Lung (tissue), 12 donors: ENCODE results near the gene TEX2. TPM values are rescaled to one million over a fixed set of nuclear protein-coding genes. Genes with fewer than 3 reads are reported as not detected.

Source experiments
- ATAC-seq: fragments of 200-7000 bp; cut with Tn5 transposase; one replicate; pipeline ENCODE4 v1.9.1; 2020; ENCODE audit warnings: moderate number of reproducible peaks; ENCODE audit not compliant: insufficient read depth, low FRiP score
- DNase-seq, 3 donors: peaks; one replicate each; pipeline ENCODE4 v3.0.0-alpha.2; 2013 to 2017
- H3K27ac ChIP-seq, 2 donors: one replicate each; pipeline ENCODE4 v1.5.1; 2013; ENCODE audit warnings: mild to moderate bottlenecking in 2 of 2, moderate library complexity in 2 of 2, control low read depth in 1 of 2, inconsistent platforms in 1 of 2, low read depth in 1 of 2, low read length in 1 of 2
- H3K27me3 ChIP-seq, 3 donors: one replicate each; pipeline ENCODE4 v1.5.1; 2013; ENCODE audit warnings: low read length in 2 of 3; ENCODE audit not compliant: control insufficient read depth in 3 of 3, insufficient read depth in 3 of 3
- H3K36me3 ChIP-seq, 4 donors: one replicate each; pipeline ENCODE4 v1.5.1; 2013; ENCODE audit warnings: low read length in 4 of 4, mild to moderate bottlenecking in 1 of 4, moderate library complexity in 1 of 4; ENCODE audit not compliant: control insufficient read depth in 4 of 4, insufficient read depth in 4 of 4
- H3K4me1 ChIP-seq, 5 donors: one replicate each; pipeline ENCODE4 v1.5.1; 2013; ENCODE audit warnings: low read length in 5 of 5, mild to moderate bottlenecking in 2 of 5, moderate library complexity in 1 of 5; ENCODE audit not compliant: control insufficient read depth in 5 of 5, insufficient read depth in 5 of 5
- H3K4me3 ChIP-seq: one replicate; pipeline ENCODE4 v1.5.1; 2013; ENCODE audit warnings: mild to moderate bottlenecking, control low read depth, moderate library complexity
- H3K9ac ChIP-seq, 2 donors: one replicate each; pipeline ENCODE4 v1.5.1; 2013; ENCODE audit warnings: low read length in 2 of 2, control low read depth in 1 of 2; ENCODE audit not compliant: insufficient read depth in 1 of 2
- H3K9me3 ChIP-seq, 4 donors: one replicate each; pipeline ENCODE4 v1.5.1; 2013; ENCODE audit warnings: low read length in 3 of 4, mild to moderate bottlenecking in 1 of 4, moderate library complexity in 1 of 4; ENCODE audit not compliant: control insufficient read depth in 4 of 4, insufficient read depth in 3 of 4
- CTCF ChIP-seq: IDR thresholded peaks from 2 replicates; pipeline ENCODE4 v1.5.1; 2012; ENCODE audit warnings: mild to moderate bottlenecking; ENCODE audit errors: control extremely low read depth, extremely low read depth
- WGBS, 2 donors: extraction: QIAGEN DNeasy Blood & Tissue Kit; methylation state at CpG; one replicate each; pipeline ENCODE4 v1.1.7; 2013; 5-methylcytosine and 5-hydroxymethylcytosine counted together
- polyA plus RNA-seq, 2 donors: library from polyadenylated mRNA; stranded (reverse); fragments of 200-250 nt; gene quantifications; one replicate each; pipeline ENCODE4 v1.2.1, GENCODE V29; 2013
- total RNA-seq, 2 donors: library from RNA; depleted of rRNA in 1 of 2; stranded (reverse); fragments of >200 nt in 1 of 2; gene quantifications; one replicate each; pipeline ENCODE4 v1.2.1, GENCODE V29; 2014 to 2021
- donor health status: control.
- donor health status: control.
- donor health status: Bipolar disorder and iron deficiency.
- donor health status: healthy.
- donor health status: DM: yes; HTN: yes; CAD: no.

Gene TEX2
- total and polyA plus RNA-seq, 4 donors, result 10.0 to 42.8 (median 28.8) TPM

GRCh38 chr17:64232466-64233262 lies 30.4 kb downstream of the TEX2 start:
- 94 to 99% methylated on average over 2 of the region's 2 CpGs for WGBS, 2 donors
- TF ChIP-seq CTCF, result no peak

GRCh38 chr17:64231567-64232141 lies 31.4 kb downstream of the TEX2 start:
- H3K36me3 ChIP-seq, result no peaks in the 10 kb centered on the region
- DNase-seq, result no peak
- no peak overlapping the region for H3K9ac ChIP-seq
- H3K27ac ChIP-seq, result peak overlapping the region; percentile 51 to 76
- WGBS, 2 donors, result 86 to 87% methylated on average over 6 of the region's 6 CpGs
- no peak for TF ChIP-seq CTCF
- no peak for ATAC-seq
- no peaks in the 10 kb centered on the region for H3K9me3 ChIP-seq
- H3K4me1 ChIP-seq, result peaks cover 6 to 21% (median 11%) of the 10 kb centered on the region in 5 donors
- H3K27me3 ChIP-seq, result no peaks in the 10 kb centered on the region
- no peak overlapping the region for H3K4me3 ChIP-seq

More at GRCh38 chr17:64232466-64233262, 30.4 kb downstream of the TEX2 start:
- Histone ChIP-seq H3K36me3 (no peaks in the 10 kb centered on the region), H3K27me3 (no peaks in the 10 kb centered on the region), H3K4me1 (peaks cover 6 to 21% (median 11%) of the 10 kb centered on the region in 5 donors), H3K4me3 (no peak overlapping the region), H3K9ac (no peak overlapping the region), H3K27ac (peak overlapping the region in 1 of 2 donors; percentile 17), H3K9me3 (no peaks in the 10 kb centered on the region)
- no peak for ATAC-seq
- DNase-seq, result no peak

GRCh38 chr17:64230791-64231408 lies 32.2 kb downstream of the TEX2 start:
- WGBS, 2 donors, result 81 to 100% methylated on average over 1 of the region's 1 CpG
- ATAC-seq (peak; percentile 56), DNase-seq (peak in 1 of 3 donors; percentile 45)
- peak overlapping the region; percentile 51 to 76 for H3K27ac ChIP-seq
- no peak overlapping the region for H3K9ac ChIP-seq
- no peaks in the 10 kb centered on the region for H3K36me3 ChIP-seq
- H3K27me3 ChIP-seq, result no peaks in the 10 kb centered on the region
- H3K4me1 ChIP-seq, result peaks cover 6 to 21% (median 11%) of the 10 kb centered on the region in 5 donors
- no peaks in the 10 kb centered on the region for H3K9me3 ChIP-seq
- no peak overlapping the region for H3K4me3 ChIP-seq
- TF ChIP-seq CTCF, result no peak
